SK-N-SH treated with all-trans-retinoic acid at 6 μM for 48 hours (cell line): ENCODE data around the gene ZNF614.
"Not testable (repeated sequence)": the region's sequence is repeated elsewhere in the genome, so short reads cannot be mapped to it uniquely, and the experiment has no call there.

ENCODE experiments used
- ATAC-seq: fragments of 200-7000 bp; cut with Tn5 transposase; 3 replicates; pipeline ENCODE4 v1.9.1; 2020; ENCODE audit warnings: mild to moderate bottlenecking, moderate library complexity
- ARNTL ChIP-seq: fragments of 450-650 bp; formaldehyde crosslinking; IDR thresholded peaks from 2 replicates; pipeline ENCODE4 v1.5.0; 2020; ENCODE audit warnings: low read depth, mild to moderate bottlenecking, moderate library complexity, borderline replicate concordance
- BACH2 ChIP-seq: fragments of 250-450 bp; sonication (Bioruptor Pico); IDR thresholded peaks from 2 replicates; pipeline ENCODE4 v1.9.0; 2021; ENCODE audit warnings: mild to moderate bottlenecking, borderline replicate concordance
- CREB5 ChIP-seq: fragments of 250-450 bp; sonication (Bioruptor Pico); IDR thresholded peaks from 2 replicates; pipeline ENCODE4 v1.5.1; 2020; ENCODE audit warnings: low read depth, mild to moderate bottlenecking, moderate library complexity
- CSDC2 ChIP-seq: fragments of 250-450 bp; sonication (Bioruptor Pico); IDR thresholded peaks from 2 replicates; pipeline ENCODE4 v1.5.0; 2020; ENCODE audit warnings: mild to moderate bottlenecking, moderate library complexity
- CSRNP3 ChIP-seq: fragments of 250-450 bp; sonication (Bioruptor Pico); IDR thresholded peaks from 2 replicates; pipeline ENCODE4 v1.5.1; 2021; ENCODE audit warnings: mild to moderate bottlenecking, moderate library complexity
- ESRRG ChIP-seq: fragments of 250-450 bp; sonication (Bioruptor Pico); IDR thresholded peaks from 2 replicates; pipeline ENCODE4 v1.6.1; 2021; ENCODE audit warnings: mild to moderate bottlenecking
- GLIS3 ChIP-seq: fragments of 250-450 bp; sonication (Bioruptor Pico); IDR thresholded peaks from 2 replicates; pipeline ENCODE4 v1.5.0; 2020; ENCODE audit warnings: mild to moderate bottlenecking, moderate library complexity
- ISL1 ChIP-seq: fragments of 250-450 bp; sonication (Bioruptor Pico); IDR thresholded peaks from 2 replicates; pipeline ENCODE4 v2.1.2; 2022; ENCODE audit warnings: mild to moderate bottlenecking, moderate library complexity
- PATZ1 ChIP-seq: fragments of 250-450 bp; sonication (Bioruptor Pico); IDR thresholded peaks from 2 replicates; pipeline ENCODE4 v1.8.0; 2020; ENCODE audit warnings: mild to moderate bottlenecking, moderate library complexity, borderline replicate concordance
- POU6F1 ChIP-seq: fragments of 250-450 bp; sonication (Bioruptor Pico); IDR thresholded peaks from 2 replicates; pipeline ENCODE4 v1.8.0; 2021; ENCODE audit warnings: low read depth, mild to moderate bottlenecking, moderate library complexity, borderline replicate concordance
- PPARA ChIP-seq: fragments of 250-450 bp; sonication (Bioruptor Pico); IDR thresholded peaks from 2 replicates; pipeline ENCODE4 v1.5.0; 2020; ENCODE audit warnings: mild to moderate bottlenecking, borderline replicate concordance
- RARB ChIP-seq: fragments of 250-450 bp; sonication (Bioruptor Pico); IDR thresholded peaks from 2 replicates; pipeline ENCODE4 v1.8.0; 2021; ENCODE audit warnings: mild to moderate bottlenecking, moderate library complexity
- SNAI2 ChIP-seq: fragments of 250-450 bp; sonication (Bioruptor Pico); IDR thresholded peaks from 2 replicates; pipeline ENCODE4 v1.5.0; 2020; ENCODE audit warnings: mild to moderate bottlenecking, moderate library complexity
- TCF4 ChIP-seq: fragments of 250-450 bp; sonication (Bioruptor Pico); IDR thresholded peaks from 2 replicates; pipeline ENCODE4 v1.8.0; 2021; ENCODE audit warnings: mild to moderate bottlenecking, moderate library complexity, borderline replicate concordance
- ZC3H10 ChIP-seq: fragments of 250-450 bp; sonication (Bioruptor Pico); IDR thresholded peaks from 2 replicates; pipeline ENCODE4 v1.5.1; 2021; ENCODE audit warnings: mild to moderate bottlenecking, moderate library complexity
- ZFP3 ChIP-seq: fragments of 250-450 bp; sonication (Bioruptor Pico); IDR thresholded peaks from 2 replicates; pipeline ENCODE4 v1.5.0; 2020; ENCODE audit warnings: mild to moderate bottlenecking, moderate library complexity
- ZFP30 ChIP-seq: fragments of 450-650 bp; formaldehyde crosslinking; IDR thresholded peaks from 2 replicates; pipeline ENCODE4 v1.5.0; 2022; ENCODE audit warnings: mild to moderate bottlenecking, moderate library complexity
- ZNF565 ChIP-seq: fragments of 450-650 bp; formaldehyde crosslinking; conservative IDR thresholded peaks from 2 replicates; pipeline ENCODE4 v1.5.0; 2020; ENCODE audit warnings: low read depth, mild to moderate bottlenecking, moderate library complexity
- ZNF70 ChIP-seq: fragments of 450-650 bp; formaldehyde crosslinking; IDR thresholded peaks from 2 replicates; pipeline ENCODE4 v1.5.0; 2020; ENCODE audit warnings: mild to moderate bottlenecking, moderate library complexity

ZNF614 gene

GRCh38 chr19:51978882-51979281 lies 49.3 kb downstream of the ZNF614 start (continued):
- TF ChIP-seq POU6F1 (CRISPR knock-in tag), result no peak
- no peak for TF ChIP-seq TCF4
- TF ChIP-seq PPARA (CRISPR knock-in tag), result no peak
- no peak for TF ChIP-seq GLIS3 (CRISPR knock-in tag)
- no peak for TF ChIP-seq CSDC2 (CRISPR knock-in tag)
- no peak for TF ChIP-seq ESRRG (CRISPR knock-in tag)
- no peak for TF ChIP-seq RARB (CRISPR knock-in tag)

- TF ChIP-seq PPARA (CRISPR knock-in tag), result no peak
- TF ChIP-seq CSDC2 (CRISPR knock-in tag), result no peak
- TF ChIP-seq ARNTL (CRISPR knock-in tag), result no peak
- no peak for TF ChIP-seq ZFP3 (CRISPR knock-in tag)
- TF ChIP-seq POU6F1 (CRISPR knock-in tag), result no peak
- no peak for TF ChIP-seq CREB5
- no peak for TF ChIP-seq ZC3H10 (CRISPR knock-in tag)
- ATAC-seq, result no peak
Measured at GRCh38 chr19:51977346-51977745, 50.8 kb downstream of the ZNF614 start.

- TF ChIP-seq PPARA (CRISPR knock-in tag) (no peak), POU6F1 (CRISPR knock-in tag) (no peak), ZFP30 (CRISPR knock-in tag) (no peak), RARB (CRISPR knock-in tag) (no peak), ZFP3 (CRISPR knock-in tag) (no peak), ZNF565 (CRISPR knock-in tag) (no peak), PATZ1 (CRISPR knock-in tag) (no peak), ISL1 (CRISPR knock-in tag) (no peak), SNAI2 (CRISPR knock-in tag) (no peak), BACH2 (CRISPR knock-in tag) (no peak), CSRNP3 (no peak), ZNF70 (no peak), ZC3H10 (CRISPR knock-in tag) (no peak)
- no peak for ATAC-seq
Measured at GRCh38 chr19:51976852-51977251, 51.3 kb downstream of the ZNF614 start.

- not testable (repeated sequence) for ATAC-seq
Measured at GRCh38 chr19:51975787-51976186, 52.4 kb downstream of the ZNF614 start.
